GM19043 (cell line): ENCODE results near the gene TCP10L.
"Not testable (repeated sequence)": the region's sequence is repeated elsewhere in the genome, so short reads cannot be mapped to it uniquely, and the experiment has no call there.

ENCODE experiments used
- ATAC-seq: cut with Tn5 transposase; IDR thresholded peaks from one replicate; pipeline ENCODE4 v1.9.1; 2021; ENCODE audit warnings: low read depth; ENCODE audit not compliant: unreplicated experiment

The TCP10L gene

GRCh38 chr21:32585042-32585710 is at the start of gene TCP10L:
Gene TCP10L (minus strand): TSS chr21:32585523. CDS start chr21:32584304, 1,219 bp downstream.
- no peak for ATAC-seq

- no peak for ATAC-seq
These were observed 41.4 kb upstream of the TCP10L start for GRCh38 chr21:32626621-32627196.

- not testable (repeated sequence) for ATAC-seq
These were observed 32.9 kb upstream of the TCP10L start for GRCh38 chr21:32618218-32618617.

- ATAC-seq: no peak
These were observed 28.2 kb upstream of the TCP10L start for GRCh38 chr21:32613436-32614043.

- no peak for ATAC-seq
These were observed 27.6 kb upstream of the TCP10L start for GRCh38 chr21:32612999-32613337.

- peak; percentile 87 for ATAC-seq
These were observed 27.0 kb upstream of the TCP10L start, which contains the start of gene CFAP298 for GRCh38 chr21:32612075-32612998. Gene CFAP298 (minus strand): TSS chr21:32612377. CDS start chr21:32612243, 134 bp downstream.

GRCh38 chr21:32611471-32611997 is 26.2 kb upstream of the TCP10L start:
- no peak for ATAC-seq

- ATAC-seq: not testable (repeated sequence)
These were observed 25.6 kb upstream of the TCP10L start for GRCh38 chr21:32610940-32611339.

GRCh38 chr21:32608851-32609250 is 23.5 kb upstream of the TCP10L start:
- ATAC-seq: no peak

- no peak for ATAC-seq
These were observed 20.1 kb upstream of the TCP10L start for GRCh38 chr21:32605469-32605868.

- ATAC-seq: no peak
These were observed 19.1 kb upstream of the TCP10L start for GRCh38 chr21:32604464-32604863.

GRCh38 chr21:32603131-32603530 is 17.8 kb upstream of the TCP10L start:
- ATAC-seq: no peak

- ATAC-seq: no peak
These were observed 16.8 kb upstream of the TCP10L start for GRCh38 chr21:32602099-32602498.

- ATAC-seq: no peak
These were observed 14.2 kb upstream of the TCP10L start for GRCh38 chr21:32599526-32599925.

GRCh38 chr21:32599091-32599490 is 13.8 kb upstream of the TCP10L start:
- ATAC-seq: no peak

- ATAC-seq: no peak
These were observed 11.9 kb upstream of the TCP10L start for GRCh38 chr21:32597205-32597604.

- no peak for ATAC-seq
These were observed 10.1 kb upstream of the TCP10L start for GRCh38 chr21:32595431-32595830.

- no peak for ATAC-seq
These were observed 8.4 kb upstream of the TCP10L start for GRCh38 chr21:32593690-32594089.

GRCh38 chr21:32592929-32593502 is 7.7 kb upstream of the TCP10L start:
- no peak for ATAC-seq

- no peak for ATAC-seq
These were observed 4.8 kb upstream of the TCP10L start for GRCh38 chr21:32590130-32590529.
